IMR-90 (cell line): ENCODE data around the gene CCDC167. TPM values are rescaled to one million over a fixed set of nuclear protein-coding genes. Genes with fewer than 3 reads are reported as not detected.
A peak's percentile ranks its signal among the peaks of the same experiment; 100 is the strongest.

Source experiments
- ATAC-seq: fragments of 200-7000 bp; cut with Tn5 transposase; 2 replicates; pipeline ENCODE4 v1.9.1; 2020; ENCODE audit warnings: low read depth, mild to moderate bottlenecking, moderate library complexity
- BruUV-seq: library from RNA; stranded (reverse); fragments of 400-500 nt; replicated peaks from 2 replicates; lab custom pipeline; 2021; lab: Mats Ljungman, UMichigan
- CTCF ChIA-PET: fragments of 300-600 bp; formaldehyde crosslinking; extraction: SDS; loops from one replicate; lab custom pipeline; 2021; ENCODE audit warnings: antibody characterized with exemption; lab: Yijun Ruan, JAX
- POLR2A ChIA-PET: fragments of 300-600 bp; sonication (Branson Sonifier 250); formaldehyde crosslinking; loops from one replicate; lab custom pipeline; 2022; ENCODE audit warnings: antibody characterized with exemption; ENCODE audit not compliant: unreplicated experiment; lab: Charles Lee
- DNase-seq: peaks from one replicate; pipeline ENCODE4 v3.0.0; 2013
- H2AFZ ChIP-seq: replicated peaks from 2 replicates; pipeline ENCODE3; 2013; ENCODE audit warnings: low read length, mild to moderate bottlenecking; ENCODE audit not compliant: poor library complexity
- H2AK5ac ChIP-seq: 2 replicates; pipeline ENCODE4 v1.6.1; 2013; ENCODE audit warnings: low read depth, low read length, inconsistent platforms
- H2AK9ac ChIP-seq: replicated peaks from 2 replicates; pipeline ENCODE3; 2013; ENCODE audit warnings: mild to moderate bottlenecking, low read depth, low read length, moderate library complexity; ENCODE audit not compliant: poor library complexity
- H2BK120ac ChIP-seq: 2 replicates; pipeline ENCODE4 v1.6.1; 2013; ENCODE audit warnings: low read depth, low read length, inconsistent platforms
- H2BK15ac ChIP-seq: 3 replicates; pipeline ENCODE4 v1.6.1; 2013; ENCODE audit warnings: low read depth, low read length, inconsistent platforms
- H2BK20ac ChIP-seq: 2 replicates; pipeline ENCODE4 v1.6.1; 2013; ENCODE audit warnings: low read depth, mild to moderate bottlenecking, inconsistent platforms, low read length, moderate library complexity
- H2BK5ac ChIP-seq: 2 replicates; pipeline ENCODE4 v1.6.1; 2013; ENCODE audit warnings: mild to moderate bottlenecking, low read depth, low read length, inconsistent platforms; ENCODE audit not compliant: poor library complexity, severe bottlenecking
- H3K14ac ChIP-seq: replicated peaks from 2 replicates; pipeline ENCODE4 v1.6.1; 2013; ENCODE audit warnings: low read depth, low read length, inconsistent platforms
- H3K18ac ChIP-seq: 2 replicates; pipeline ENCODE4 v1.6.1; 2013; ENCODE audit warnings: low read depth, low read length, control low read depth
- H3K23ac ChIP-seq: 2 replicates; pipeline ENCODE4 v1.6.1; 2013; ENCODE audit warnings: low read depth, low read length, inconsistent platforms
- H3K27ac ChIP-seq: 2 replicates; pipeline ENCODE4 v1.5.1; 2013; ENCODE audit warnings: mild to moderate bottlenecking, control low read depth, low read length; ENCODE audit not compliant: insufficient read depth
- H3K27me3 ChIP-seq: 2 replicates; pipeline ENCODE4 v1.6.1; 2013; ENCODE audit warnings: low read length; ENCODE audit not compliant: control insufficient read depth, insufficient read depth
- H3K36me3 ChIP-seq: 2 replicates; pipeline ENCODE4 v1.6.1; 2013; ENCODE audit warnings: low read length, mixed read lengths; ENCODE audit not compliant: control insufficient read depth, insufficient read depth
- H3K4ac ChIP-seq: 2 replicates; pipeline ENCODE4 v1.6.1; 2013; ENCODE audit warnings: low read depth, low read length, inconsistent platforms
- H3K4me1 ChIP-seq: 2 replicates; pipeline ENCODE4 v1.6.1; 2013; ENCODE audit warnings: low read length, mixed read lengths; ENCODE audit not compliant: control insufficient read depth, insufficient read depth
- H3K4me2 ChIP-seq: 2 replicates; pipeline ENCODE4 v1.6.1; 2013; ENCODE audit warnings: low read depth, mild to moderate bottlenecking, control low read depth, low read length, moderate library complexity
- H3K4me3 ChIP-seq: 2 replicates; pipeline ENCODE4 v1.5.1; 2013; ENCODE audit warnings: low read depth, mild to moderate bottlenecking, control low read depth, low read length, moderate library complexity; ENCODE audit not compliant: insufficient read depth
- H3K56ac ChIP-seq: 2 replicates; pipeline ENCODE4 v1.6.1; 2013; ENCODE audit warnings: low read length, inconsistent platforms; ENCODE audit not compliant: insufficient read depth; ENCODE audit errors: extremely low read depth
- H3K79me1 ChIP-seq, 2 experiments: 2 replicates each; pipeline ENCODE4 v1.6.1; 2013; ENCODE audit warnings: low read length in 2 of 2, inconsistent platforms in 1 of 2, low read depth in 1 of 2
- H3K9ac ChIP-seq: 2 replicates; pipeline ENCODE4 v1.6.1; 2013; ENCODE audit warnings: low read depth, low read length, control low read depth
- H3K9me1 ChIP-seq: 2 replicates; pipeline ENCODE4 v1.6.1; 2013; ENCODE audit warnings: low read length, inconsistent platforms; ENCODE audit not compliant: insufficient read depth
- H3K9me3 ChIP-seq: 2 replicates; pipeline ENCODE4 v1.6.1; 2013; ENCODE audit warnings: low read length; ENCODE audit not compliant: control insufficient read depth, insufficient read depth
- H4K20me1 ChIP-seq: 2 replicates; pipeline ENCODE4 v1.6.1; 2013; ENCODE audit warnings: low read length, inconsistent platforms; ENCODE audit not compliant: insufficient read depth
- H4K5ac ChIP-seq: 2 replicates; pipeline ENCODE4 v1.6.1; 2013; ENCODE audit warnings: mild to moderate bottlenecking, low read depth, low read length, control low read depth
- H4K8ac ChIP-seq, 2 experiments: 2 replicates each; pipeline ENCODE4 v1.6.1; 2013; ENCODE audit warnings: low read depth in 2 of 2, low read length in 2 of 2, control low read depth in 1 of 2, inconsistent platforms in 1 of 2
- H4K91ac ChIP-seq: 2 replicates; pipeline ENCODE4 v1.6.1; 2013; ENCODE audit warnings: low read depth, low read length, inconsistent platforms; ENCODE audit not compliant: insufficient read depth
- CHD1 ChIP-seq: IDR thresholded peaks from 2 replicates; pipeline ENCODE4 v1.6.1; 2012; ENCODE audit warnings: low read depth, low read length, improper control_type of control experiment
- FOS ChIP-seq: fragments of 150-350 bp; IDR thresholded peaks from 2 replicates; pipeline ENCODE4 v1.6.1; 2016; ENCODE audit warnings: low read depth, low read length
- RAD21 ChIP-seq: IDR thresholded peaks from 2 replicates; pipeline ENCODE4 v1.6.1; 2012; ENCODE audit warnings: low read length, improper control_type of control experiment
- RFX5 ChIP-seq: IDR thresholded peaks from 2 replicates; pipeline ENCODE4 v1.8.0; 2012; ENCODE audit warnings: low read depth, mild to moderate bottlenecking, low read length, moderate library complexity
- SMC3 ChIP-seq: fragments of 150-350 bp; IDR thresholded peaks from 2 replicates; pipeline ENCODE4 v1.6.1; 2016; ENCODE audit warnings: low read depth, mild to moderate bottlenecking, antibody characterized with exemption, low read length, moderate library complexity
- WGBS, 2 experiments: methylation state at CpG; one replicate each; pipeline versions ENCODE4 v1.1.5 to v1.1.7; 2013; ENCODE audit warnings: missing lambda C conversion rate in 2 of 2; ENCODE audit not compliant: insufficient read length in 1 of 2; ENCODE audit errors: extremely low coverage in 2 of 2; 5-methylcytosine and 5-hydroxymethylcytosine counted together
- dilution Hi-C: fragments of 300-500 bp; cut with HindIII; formaldehyde crosslinking; loops from one replicate; pipeline ENCODE4 v1.14.3; 2018; ENCODE audit warnings: low sequenced_read_pairs; ENCODE audit not compliant: unreplicated experiment
- in situ Hi-C: fragments of 300-500 bp; cut with MboI; formaldehyde crosslinking; loops from 3 replicates; pipeline ENCODE4 v1.14.3; 2019; ENCODE audit warnings: low sequenced_read_pairs, inconsistent platforms, mixed read lengths
- intact Hi-C: fragments of 100-400 bp; cut with micrococcal nuclease; formaldehyde crosslinking; loops from 2 replicates; pipeline ENCODE4 v1.10.0; 2022
- polyA plus RNA-seq, 3 experiments: library from polyadenylated mRNA; depleted of rRNA; stranded (reverse); fragments of >200 nt; gene quantifications; 2 replicates each; pipeline ENCODE4 v1.2.3, GENCODE V29; 2012; ENCODE audit warnings: low replicate concordance in 1 of 3
- total RNA-seq: library from RNA; depleted of rRNA; stranded (reverse); fragments of >200 nt; gene quantifications from 2 replicates; pipeline ENCODE4 v1.2.3, GENCODE V29; 2012
- TF ChIP-seq, protein P1 (sequence below): conservative IDR thresholded peaks from 2 replicates; pipeline ENCODE4 v1.5.1; 2012; ENCODE audit warnings: mild to moderate bottlenecking, low read depth, low read length, improper control_type of control experiment

The CCDC167 gene
- total and polyA plus RNA-seq, 2 of the 4 experiments (the other 2 are of a cell fraction): 35.8 to 96.8 TPM

DNA sequence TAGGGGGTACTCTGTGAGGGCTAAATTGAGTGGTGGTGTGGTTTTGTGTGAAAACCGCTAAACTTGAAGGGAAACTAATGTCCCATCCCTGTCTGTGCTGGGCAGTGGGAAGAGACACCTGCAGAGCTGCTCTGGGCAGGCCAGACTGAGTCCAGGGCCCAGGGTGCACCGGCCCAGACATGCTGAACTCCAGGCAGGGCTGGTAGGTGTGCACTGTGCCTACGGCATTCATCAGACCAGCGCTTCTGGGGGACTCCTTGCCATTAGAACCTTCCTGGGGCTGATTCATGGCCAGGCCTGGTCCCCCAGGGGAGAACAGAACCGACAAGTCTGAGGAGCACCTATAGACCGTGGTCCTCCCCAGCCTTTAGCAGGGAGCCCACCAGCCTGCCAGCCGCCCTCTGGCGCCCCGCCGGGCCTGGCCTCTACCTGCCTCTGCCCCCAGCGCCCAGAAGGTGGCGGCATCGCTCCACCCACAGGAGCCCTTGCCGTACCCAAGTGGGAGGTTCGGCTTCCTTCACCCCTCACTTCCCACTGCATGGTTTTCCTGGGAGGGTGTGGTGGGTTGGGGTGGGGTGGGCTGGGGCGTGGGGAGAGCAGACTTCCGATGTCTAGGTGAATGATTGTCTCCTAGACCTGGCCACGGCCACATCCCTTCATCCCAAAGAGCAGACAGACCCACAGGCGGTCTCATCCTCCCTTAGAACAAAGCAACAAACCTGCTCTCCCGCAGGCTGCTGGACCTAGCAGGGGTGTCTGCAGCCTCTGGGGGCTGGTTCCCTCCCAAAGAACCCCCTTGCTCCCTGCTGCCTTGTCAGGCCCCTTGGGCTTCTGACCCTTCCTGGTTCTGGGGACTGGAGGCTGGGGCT lies 15.5 kb downstream of the CCDC167 start:
- H4K91ac ChIP-seq: no peak overlapping the region
- no peak overlapping the region for H2BK15ac ChIP-seq
- H4K20me1 ChIP-seq: peaks cover 13% of the 10 kb centered on the region
- TF ChIP-seq CHD1 (no peak), RFX5 (no peak), RAD21 (peak; percentile 89), SMC3 (peak; percentile 92), FOS (no peak)
- TF ChIP-seq, protein P1, sequence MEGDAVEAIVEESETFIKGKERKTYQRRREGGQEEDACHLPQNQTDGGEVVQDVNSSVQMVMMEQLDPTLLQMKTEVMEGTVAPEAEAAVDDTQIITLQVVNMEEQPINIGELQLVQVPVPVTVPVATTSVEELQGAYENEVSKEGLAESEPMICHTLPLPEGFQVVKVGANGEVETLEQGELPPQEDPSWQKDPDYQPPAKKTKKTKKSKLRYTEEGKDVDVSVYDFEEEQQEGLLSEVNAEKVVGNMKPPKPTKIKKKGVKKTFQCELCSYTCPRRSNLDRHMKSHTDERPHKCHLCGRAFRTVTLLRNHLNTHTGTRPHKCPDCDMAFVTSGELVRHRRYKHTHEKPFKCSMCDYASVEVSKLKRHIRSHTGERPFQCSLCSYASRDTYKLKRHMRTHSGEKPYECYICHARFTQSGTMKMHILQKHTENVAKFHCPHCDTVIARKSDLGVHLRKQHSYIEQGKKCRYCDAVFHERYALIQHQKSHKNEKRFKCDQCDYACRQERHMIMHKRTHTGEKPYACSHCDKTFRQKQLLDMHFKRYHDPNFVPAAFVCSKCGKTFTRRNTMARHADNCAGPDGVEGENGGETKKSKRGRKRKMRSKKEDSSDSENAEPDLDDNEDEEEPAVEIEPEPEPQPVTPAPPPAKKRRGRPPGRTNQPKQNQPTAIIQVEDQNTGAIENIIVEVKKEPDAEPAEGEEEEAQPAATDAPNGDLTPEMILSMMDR: peak; percentile 84
- H3K56ac ChIP-seq: no peak overlapping the region
- ChIA-PET POLR2A (no interaction called here), CTCF (no interaction called here)
- peak; percentile 94 for ATAC-seq
- peak overlapping the region; percentile 50 for H2AK9ac ChIP-seq
- no peak overlapping the region for H4K8ac ChIP-seq
- no peaks in the 10 kb centered on the region for H3K4me1 ChIP-seq
- no peak overlapping the region for H2AFZ ChIP-seq
- no peak overlapping the region for H2BK20ac ChIP-seq
- dilution Hi-C loops: no loop called here
- 70% methylated on average over 3 of the region's 20 CpGs; no CpG with 5 or more reads in 1 of the 2 experiments for WGBS, 2 experiments
- no peak overlapping the region for H3K23ac ChIP-seq
- H3K18ac ChIP-seq: no peak overlapping the region
- no peak overlapping the region for H3K4me2 ChIP-seq
- no peaks in the 10 kb centered on the region for H3K9me3 ChIP-seq
- no peak overlapping the region for H3K14ac ChIP-seq
- H3K4ac ChIP-seq: no peak overlapping the region
- no peak overlapping the region for H2AK5ac ChIP-seq
- H4K5ac ChIP-seq: no peak overlapping the region
- DNase-seq: peak; percentile 29
- no peak overlapping the region for H3K4me3 ChIP-seq
- H3K27me3 ChIP-seq: no peaks in the 10 kb centered on the region
- no peaks in the 10 kb centered on the region; the same call in 1 of the 2 replicates for H3K9me1 ChIP-seq
- H3K27ac ChIP-seq: no peak overlapping the region
- no peak overlapping the region for H3K9ac ChIP-seq
- intact Hi-C loops: loop anchor here (1.0 to 5.0 kb wide), 3 partner anchors 82 to 1008 kb away; no protein-coding TSS in a partner anchor
- no TSS peak for BruUV-seq
- in situ Hi-C loops: loop anchor here (5.0 kb wide), 1 partner anchor 208 kb away; no protein-coding TSS in a partner anchor
- peaks cover 32% of the 10 kb centered on the region for H3K36me3 ChIP-seq
- H2BK5ac ChIP-seq: no peak overlapping the region
- H3K79me1 ChIP-seq: peaks cover 0 to 8% of the 10 kb centered on the region in 2 experiments; a peak in 1 of 4 replicates
- no peak overlapping the region for H2BK120ac ChIP-seq
